GM21825 (cell line): Measurements from ENCODE around the gene ZNF280D.

ENCODE experiments used
- ATAC-seq: cut with Tn5 transposase; IDR thresholded peaks from one replicate; pipeline ENCODE4 v1.9.1; 2021; ENCODE audit warnings: mild to moderate bottlenecking, moderate library complexity; ENCODE audit not compliant: unreplicated experiment

The ZNF280D gene

GRCh38 chr15:56749982-56750381, 16.7 kb upstream of the ZNF280D start:
- no peak for ATAC-seq

GRCh38 chr15:56744701-56745683, 11.7 kb upstream of the ZNF280D start:
- no peak for ATAC-seq

GRCh38 chr15:56741541-56741940, 8.2 kb upstream of the ZNF280D start:
- ATAC-seq = no peak

GRCh38 chr15:56739964-56740640, 6.8 kb upstream of the ZNF280D start:
- no peak for ATAC-seq

GRCh38 chr15:56739474-56739873, 6.2 kb upstream of the ZNF280D start:
- ATAC-seq = no peak

- no peak for ATAC-seq
Observed at GRCh38 chr15:56737791-56738190, 4.5 kb upstream of the ZNF280D start.

- ATAC-seq = no peak
Observed at GRCh38 chr15:56736881-56737707, 3.8 kb upstream of the ZNF280D start.

GRCh38 chr15:56736308-56736707, 3.0 kb upstream of the ZNF280D start:
- ATAC-seq = no peak

- ATAC-seq = no peak
Observed at GRCh38 chr15:56735589-56735988, 2.3 kb upstream of the ZNF280D start.

- no peak for ATAC-seq
Observed at GRCh38 chr15:56734013-56734635, 815 bp upstream of the ZNF280D start.

- ATAC-seq = no peak
Observed at GRCh38 chr15:56732886-56733135, 498 bp downstream of the ZNF280D start.

GRCh38 chr15:56732135-56732885, 999 bp downstream of the ZNF280D start:
- ATAC-seq = no peak

GRCh38 chr15:56731548-56731947, 1.8 kb downstream of the ZNF280D start:
- ATAC-seq = no peak

GRCh38 chr15:56729561-56729960, 3.7 kb downstream of the ZNF280D start:
- ATAC-seq = no peak

- no peak for ATAC-seq
Observed at GRCh38 chr15:56725386-56725785, 7.9 kb downstream of the ZNF280D start.

- no peak for ATAC-seq
Observed at GRCh38 chr15:56724232-56724631, 9.1 kb downstream of the ZNF280D start.

GRCh38 chr15:56723787-56724186, 9.5 kb downstream of the ZNF280D start:
- no peak for ATAC-seq

GRCh38 chr15:56719774-56720555, 13.3 kb downstream of the ZNF280D start:
- ATAC-seq = no peak

GRCh38 chr15:56719021-56719612, 14.2 kb downstream of the ZNF280D start:
- no peak for ATAC-seq
